MM.1S (cell line): ENCODE data around the gene NFATC1.

Experiments
- EZH2 ChIP-seq: fragments of 300-600 bp; sonication (generic); optimal IDR thresholded peaks from 2 replicates; pipeline ENCODE3; 2017; ENCODE audit warnings: low read depth, mild to moderate bottlenecking, antibody characterized with exemption, low read length, mixed read lengths
- TF ChIP-seq, protein P1 (sequence below): fragments of 300-600 bp; sonication (generic); IDR thresholded peaks from 2 replicates; pipeline ENCODE4 v1.5.1; 2016; ENCODE audit warnings: antibody characterized with exemption, low read length, mixed read lengths

DNA sequence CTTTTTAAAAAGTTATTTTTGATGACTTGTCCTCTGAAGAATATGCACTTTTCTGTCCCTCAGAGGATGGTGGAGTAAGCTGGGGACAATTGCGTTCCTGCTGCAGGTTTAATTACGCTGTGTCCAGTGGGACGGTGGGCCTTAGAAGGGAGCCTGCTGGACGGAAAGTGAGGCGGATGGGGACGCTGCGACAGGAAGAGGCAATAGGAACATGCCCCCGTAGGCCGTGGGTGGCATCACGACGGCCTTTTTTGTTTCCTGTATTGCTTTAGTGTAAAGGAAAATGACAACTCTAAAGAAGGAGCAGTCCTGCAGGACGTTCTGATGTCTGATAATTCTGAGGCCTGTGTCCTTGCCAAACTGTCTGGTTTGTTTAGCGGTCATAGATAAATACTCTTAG, 121.6 kb downstream of the NFATC1 start:
- TF ChIP-seq, protein P1, sequence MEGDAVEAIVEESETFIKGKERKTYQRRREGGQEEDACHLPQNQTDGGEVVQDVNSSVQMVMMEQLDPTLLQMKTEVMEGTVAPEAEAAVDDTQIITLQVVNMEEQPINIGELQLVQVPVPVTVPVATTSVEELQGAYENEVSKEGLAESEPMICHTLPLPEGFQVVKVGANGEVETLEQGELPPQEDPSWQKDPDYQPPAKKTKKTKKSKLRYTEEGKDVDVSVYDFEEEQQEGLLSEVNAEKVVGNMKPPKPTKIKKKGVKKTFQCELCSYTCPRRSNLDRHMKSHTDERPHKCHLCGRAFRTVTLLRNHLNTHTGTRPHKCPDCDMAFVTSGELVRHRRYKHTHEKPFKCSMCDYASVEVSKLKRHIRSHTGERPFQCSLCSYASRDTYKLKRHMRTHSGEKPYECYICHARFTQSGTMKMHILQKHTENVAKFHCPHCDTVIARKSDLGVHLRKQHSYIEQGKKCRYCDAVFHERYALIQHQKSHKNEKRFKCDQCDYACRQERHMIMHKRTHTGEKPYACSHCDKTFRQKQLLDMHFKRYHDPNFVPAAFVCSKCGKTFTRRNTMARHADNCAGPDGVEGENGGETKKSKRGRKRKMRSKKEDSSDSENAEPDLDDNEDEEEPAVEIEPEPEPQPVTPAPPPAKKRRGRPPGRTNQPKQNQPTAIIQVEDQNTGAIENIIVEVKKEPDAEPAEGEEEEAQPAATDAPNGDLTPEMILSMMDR, result no peak
- no peak for TF ChIP-seq EZH2
